ENCODE data around the gene DOCK9.
A peak's percentile ranks its signal among the peaks of the same experiment; 100 is the strongest.

Gene DOCK9

DNA sequence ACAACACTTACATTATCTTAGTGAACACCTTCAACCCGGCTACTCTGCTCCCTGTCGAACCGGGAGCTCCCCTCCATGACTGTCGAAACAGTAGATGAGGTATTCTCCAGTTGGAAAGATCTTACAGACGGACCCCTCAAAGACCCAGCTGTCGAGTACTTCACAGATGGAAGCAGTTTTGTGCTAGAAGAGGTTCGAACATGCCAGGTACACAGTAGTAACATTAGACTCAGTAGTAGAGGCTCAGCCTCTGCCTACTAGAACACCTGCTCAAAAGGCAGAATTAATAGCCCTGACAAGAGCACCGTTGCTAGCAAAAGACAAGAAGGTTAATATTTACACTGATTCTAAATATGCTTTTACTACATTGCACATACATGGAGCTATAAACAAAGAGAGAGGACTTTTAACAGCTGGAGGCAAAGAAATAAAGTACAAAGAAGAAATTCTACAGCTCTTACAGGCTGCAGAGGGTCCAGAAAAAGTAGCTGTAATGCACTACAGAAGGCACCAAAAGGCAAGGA is 211.8 kb downstream of the DOCK9 start:
- no peaks in the 10 kb centered on the region for H3K9me3 ChIP-seq (replicated peaks; ENCODE audit: insufficient read depth, low read length)
- TF ChIP-seq, protein P1, sequence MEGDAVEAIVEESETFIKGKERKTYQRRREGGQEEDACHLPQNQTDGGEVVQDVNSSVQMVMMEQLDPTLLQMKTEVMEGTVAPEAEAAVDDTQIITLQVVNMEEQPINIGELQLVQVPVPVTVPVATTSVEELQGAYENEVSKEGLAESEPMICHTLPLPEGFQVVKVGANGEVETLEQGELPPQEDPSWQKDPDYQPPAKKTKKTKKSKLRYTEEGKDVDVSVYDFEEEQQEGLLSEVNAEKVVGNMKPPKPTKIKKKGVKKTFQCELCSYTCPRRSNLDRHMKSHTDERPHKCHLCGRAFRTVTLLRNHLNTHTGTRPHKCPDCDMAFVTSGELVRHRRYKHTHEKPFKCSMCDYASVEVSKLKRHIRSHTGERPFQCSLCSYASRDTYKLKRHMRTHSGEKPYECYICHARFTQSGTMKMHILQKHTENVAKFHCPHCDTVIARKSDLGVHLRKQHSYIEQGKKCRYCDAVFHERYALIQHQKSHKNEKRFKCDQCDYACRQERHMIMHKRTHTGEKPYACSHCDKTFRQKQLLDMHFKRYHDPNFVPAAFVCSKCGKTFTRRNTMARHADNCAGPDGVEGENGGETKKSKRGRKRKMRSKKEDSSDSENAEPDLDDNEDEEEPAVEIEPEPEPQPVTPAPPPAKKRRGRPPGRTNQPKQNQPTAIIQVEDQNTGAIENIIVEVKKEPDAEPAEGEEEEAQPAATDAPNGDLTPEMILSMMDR (IDR thresholded peaks at IDR 0.05; ENCODE audit: low read length): no peak
- TF ChIP-seq EZH2 (optimal IDR thresholded peaks at IDR 0.05; ENCODE audit: low read depth, low read length) (no peak), EZH2phosphoT487 (IDR thresholded peaks at IDR 0.05; ENCODE audit: low read length) (no peak)
- no peaks in the 10 kb centered on the region for H3K27me3 ChIP-seq (replicated peaks; ENCODE audit: insufficient read depth, low read length)
- H3K36me3 ChIP-seq (replicated peaks; ENCODE audit: insufficient read depth, low read length): no peaks in the 10 kb centered on the region
- H3K79me2 ChIP-seq (ENCODE audit: low read length): no peaks in the 10 kb centered on the region
- H3K27ac ChIP-seq (ENCODE audit: low read length): no peak overlapping the region
- H3K9ac ChIP-seq (ENCODE audit: low read length): no peak overlapping the region
- DNase-seq: no peak
- H3K4me2 ChIP-seq (ENCODE audit: low read depth, low read length): no peak overlapping the region
- no peak overlapping the region for H2AFZ ChIP-seq (ENCODE audit: low read length)
- no peaks in the 10 kb centered on the region for H4K20me1 ChIP-seq (ENCODE audit: insufficient read depth, low read length)
- no peaks in the 10 kb centered on the region for H3K4me1 ChIP-seq (ENCODE audit: low read length)
- H3K9me2 ChIP-seq (replicated peaks; ENCODE audit: insufficient read depth, low read length): no peaks in the 10 kb centered on the region
- H3F3A ChIP-seq (ENCODE audit: insufficient read depth, low read length): no peaks in the 10 kb centered on the region
- H3K4me3 ChIP-seq (ENCODE audit: low read length): no peak overlapping the region

DNA sequence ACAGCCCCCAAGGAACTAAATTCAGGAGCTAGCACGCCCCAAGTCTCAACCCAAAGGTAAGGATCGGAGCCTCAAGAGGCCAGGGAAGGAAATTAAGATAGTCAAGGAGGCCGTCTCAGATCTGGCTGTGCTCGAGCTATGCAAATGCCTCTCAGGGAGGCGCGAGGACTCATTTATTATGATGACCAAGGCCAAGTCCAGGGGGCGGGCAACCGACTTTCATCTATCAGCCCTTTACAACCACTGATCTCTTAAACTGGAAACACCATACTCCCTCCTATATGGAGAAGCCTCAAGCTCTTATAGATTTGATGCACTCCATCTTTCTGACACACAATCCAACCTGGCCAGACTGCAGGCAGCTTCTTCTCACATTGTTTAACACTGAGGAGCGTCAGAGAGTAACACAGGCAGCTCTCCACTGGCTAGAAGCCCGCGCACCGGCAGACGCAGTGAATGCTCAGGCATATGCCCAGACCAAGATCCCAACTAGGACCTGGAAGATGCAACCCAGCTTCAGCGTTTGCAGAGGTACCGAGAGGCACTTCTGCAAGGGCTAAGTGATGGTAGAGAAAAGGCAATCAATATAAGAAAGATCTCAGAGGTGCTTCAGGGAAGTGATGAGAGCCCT is 215.8 kb downstream of the DOCK9 start:
- H3F3A ChIP-seq (ENCODE audit: insufficient read depth, low read length): no peaks in the 10 kb centered on the region
- H4K20me1 ChIP-seq (ENCODE audit: insufficient read depth, low read length): no peaks in the 10 kb centered on the region
- H3K36me3 ChIP-seq (replicated peaks; ENCODE audit: insufficient read depth, low read length): no peaks in the 10 kb centered on the region
- H3K4me2 ChIP-seq (ENCODE audit: low read depth, low read length): peak overlapping the region; percentile 78
- peak overlapping the region; percentile 25; the same call in 1 of the 2 replicates for H3K9ac ChIP-seq (ENCODE audit: low read length)
- TF ChIP-seq EZH2 (optimal IDR thresholded peaks at IDR 0.05; ENCODE audit: low read depth, low read length) (no peak), EZH2phosphoT487 (IDR thresholded peaks at IDR 0.05; ENCODE audit: low read length) (no peak)
- TF ChIP-seq, protein P1 (IDR thresholded peaks at IDR 0.05; ENCODE audit: low read length): 0 out of 2 replicates have a peak, but pooled peaks have one; percentile 10
- H2AFZ ChIP-seq (ENCODE audit: low read length): peak overlapping the region; percentile 69
- H3K27me3 ChIP-seq (replicated peaks; ENCODE audit: insufficient read depth, low read length): no peaks in the 10 kb centered on the region
- peak; percentile 42 for DNase-seq
- H3K4me3 ChIP-seq (ENCODE audit: low read length): peak overlapping the region; percentile 59
- no peaks in the 10 kb centered on the region for H3K9me3 ChIP-seq (replicated peaks; ENCODE audit: insufficient read depth, low read length)
- no peaks in the 10 kb centered on the region for H3K4me1 ChIP-seq (ENCODE audit: low read length)
- no peaks in the 10 kb centered on the region for H3K9me2 ChIP-seq (replicated peaks; ENCODE audit: insufficient read depth, low read length)
- H3K27ac ChIP-seq (ENCODE audit: low read length): no peak overlapping the region
- H3K79me2 ChIP-seq (ENCODE audit: low read length): no peaks in the 10 kb centered on the region

DNA sequence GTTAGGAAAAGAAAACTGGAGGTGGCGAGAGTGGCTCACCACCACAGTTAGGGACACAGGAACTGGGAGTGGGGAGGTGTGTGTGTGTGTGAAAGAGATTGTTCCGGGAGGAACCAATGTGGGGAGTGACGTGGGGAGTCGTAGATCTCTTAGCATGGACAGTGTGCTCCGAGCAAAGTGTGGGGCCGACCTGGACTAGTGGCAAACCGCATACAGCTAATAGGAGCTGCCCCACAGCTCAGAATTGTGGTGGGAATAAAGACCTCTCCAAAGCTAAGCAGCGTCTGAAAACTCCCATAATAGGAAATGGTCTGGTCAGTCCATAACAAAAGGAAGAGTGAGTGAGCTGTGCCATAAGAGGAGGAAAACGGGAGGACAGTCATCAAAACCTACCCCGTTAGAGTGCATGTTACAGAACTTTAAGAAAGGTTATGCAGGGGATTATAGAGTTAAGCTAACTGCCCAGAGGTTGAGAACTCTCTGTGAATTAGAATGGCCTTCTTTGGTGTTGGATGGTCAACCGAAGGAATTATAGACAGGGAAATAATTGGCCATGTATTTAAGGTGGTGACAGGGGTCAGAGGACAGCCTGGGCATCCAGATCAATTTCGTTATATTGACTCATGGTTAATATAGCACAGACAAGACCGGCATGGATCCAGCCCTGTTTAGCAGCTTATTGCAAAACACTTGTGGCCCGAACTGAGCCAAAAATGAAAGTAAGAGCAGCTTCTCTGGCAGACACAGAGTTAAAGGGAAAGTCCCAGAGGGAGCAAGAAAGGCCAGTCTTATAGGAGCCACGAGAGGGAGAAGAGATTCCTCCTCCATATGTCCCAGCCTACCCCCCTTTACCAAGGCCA is 216.5 kb downstream of the DOCK9 start:
- peak overlapping the region; percentile 69 for H2AFZ ChIP-seq (ENCODE audit: low read length)
- H3K79me2 ChIP-seq (ENCODE audit: low read length): no peaks in the 10 kb centered on the region
- H3K27me3 ChIP-seq (replicated peaks; ENCODE audit: insufficient read depth, low read length): no peaks in the 10 kb centered on the region
- H3K9ac ChIP-seq (ENCODE audit: low read length): peak overlapping the region; percentile 25; the same call in 1 of the 2 replicates
- TF ChIP-seq EZH2phosphoT487 (IDR thresholded peaks at IDR 0.05; ENCODE audit: low read length) (no peak), EZH2 (optimal IDR thresholded peaks at IDR 0.05; ENCODE audit: low read depth, low read length) (no peak)
- TF ChIP-seq, protein P1 (IDR thresholded peaks at IDR 0.05; ENCODE audit: low read length): no peak
- no peaks in the 10 kb centered on the region for H4K20me1 ChIP-seq (ENCODE audit: insufficient read depth, low read length)
- DNase-seq: peak; percentile 68
- H3K36me3 ChIP-seq (replicated peaks; ENCODE audit: insufficient read depth, low read length): no peaks in the 10 kb centered on the region
- no peaks in the 10 kb centered on the region for H3K4me1 ChIP-seq (ENCODE audit: low read length)
- H3K9me2 ChIP-seq (replicated peaks; ENCODE audit: insufficient read depth, low read length): no peaks in the 10 kb centered on the region
- H3K9me3 ChIP-seq (replicated peaks; ENCODE audit: insufficient read depth, low read length): no peaks in the 10 kb centered on the region
- H3K4me2 ChIP-seq (ENCODE audit: low read depth, low read length): peak overlapping the region; percentile 78
- no peak overlapping the region for H3K27ac ChIP-seq (ENCODE audit: low read length)
- no peaks in the 10 kb centered on the region for H3F3A ChIP-seq (ENCODE audit: insufficient read depth, low read length)
- H3K4me3 ChIP-seq (ENCODE audit: low read length): peak overlapping the region; percentile 59
